Stimulated activated CD8-positive, alpha-beta memory T cell treated with anti-CD3 and anti-CD28 coated beads, Interleukin-15, amount 100 ng/mL, for 4 hours (primary cell): ENCODE measurements around the gene FBXO42.

Experiments
- DNase-seq, 2 donors: peaks; one replicate each; pipeline ENCODE4 v3.0.0-alpha.2; 2020; ENCODE audit warnings: low read depth in 2 of 2

FBXO42 gene

GRCh38 chr1:16205334-16205671, 147.0 kb downstream of the FBXO42 start:
- no peak for DNase-seq

- no peak for DNase-seq
Measured at GRCh38 chr1:16204634-16205333, 147.5 kb downstream of the FBXO42 start.

GRCh38 chr1:16204216-16204615, 148.1 kb downstream of the FBXO42 start:
- no peak for DNase-seq

- DNase-seq, result no peak
Measured at GRCh38 chr1:16203550-16203949, 148.7 kb downstream of the FBXO42 start.

GRCh38 chr1:16202281-16203210, 149.7 kb downstream of the FBXO42 start:
- DNase-seq, result no peak

GRCh38 chr1:16199700-16200099, 152.6 kb downstream of the FBXO42 start:
- DNase-seq, result no peak

- no peak for DNase-seq
Measured at GRCh38 chr1:16199157-16199501, 153.2 kb downstream of the FBXO42 start.

GRCh38 chr1:16198444-16199156, 153.7 kb downstream of the FBXO42 start:
- DNase-seq, result no peak

- DNase-seq, result no peak
Measured at GRCh38 chr1:16196874-16197273, 155.4 kb downstream of the FBXO42 start.
